Prostate gland (tissue), 2 donors: ENCODE data around the gene KLF7.

Experiments used
- POLR2A ChIP-seq: fragments of 450-650 bp; IDR thresholded peaks from one replicate; pipeline ENCODE4 v1.6.1; 2016; ENCODE audit warnings: antibody characterized with exemption, mild to moderate bottlenecking
- POLR2AphosphoS5 ChIP-seq: sonication (generic); formaldehyde crosslinking; IDR thresholded peaks from one replicate; pipeline ENCODE4 v1.6.1; 2017; ENCODE audit warnings: antibody characterized with exemption
- TF ChIP-seq, protein P1 (sequence below), 4 experiments: fragments of 200-600 bp in 2 of 4; fragments of 450-650 bp in 2 of 4; sonication (generic) in 2 of 4; IDR thresholded peaks; 1 replicate in 3 of 4; 2 replicates in 1 of 4; pipeline ENCODE4 v1.5.1; 2016 to 2019; ENCODE audit warnings: antibody characterized with exemption in 4 of 4, mild to moderate bottlenecking in 2 of 4, moderate library complexity in 2 of 4

DNA sequence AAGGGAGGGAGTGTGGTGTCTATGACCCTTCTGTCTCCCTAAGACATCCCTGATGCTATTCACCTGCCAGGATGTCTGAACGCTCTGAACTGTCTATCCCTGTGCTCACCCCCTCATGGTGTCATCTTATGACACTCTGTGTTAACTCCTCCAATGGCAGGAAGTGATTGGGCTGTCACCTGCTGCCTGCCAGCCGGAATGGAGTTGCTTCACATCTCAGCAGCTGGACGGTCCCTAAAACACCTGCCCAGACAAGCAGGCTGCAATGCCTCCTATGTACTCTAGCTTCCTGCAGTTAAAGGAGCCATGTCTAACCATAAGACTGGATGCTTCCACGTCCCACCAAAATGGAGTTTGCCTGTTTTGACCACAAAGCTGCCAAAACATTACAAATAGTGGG, 126.5 kb downstream of the KLF7 start:
- TF ChIP-seq, protein P1, sequence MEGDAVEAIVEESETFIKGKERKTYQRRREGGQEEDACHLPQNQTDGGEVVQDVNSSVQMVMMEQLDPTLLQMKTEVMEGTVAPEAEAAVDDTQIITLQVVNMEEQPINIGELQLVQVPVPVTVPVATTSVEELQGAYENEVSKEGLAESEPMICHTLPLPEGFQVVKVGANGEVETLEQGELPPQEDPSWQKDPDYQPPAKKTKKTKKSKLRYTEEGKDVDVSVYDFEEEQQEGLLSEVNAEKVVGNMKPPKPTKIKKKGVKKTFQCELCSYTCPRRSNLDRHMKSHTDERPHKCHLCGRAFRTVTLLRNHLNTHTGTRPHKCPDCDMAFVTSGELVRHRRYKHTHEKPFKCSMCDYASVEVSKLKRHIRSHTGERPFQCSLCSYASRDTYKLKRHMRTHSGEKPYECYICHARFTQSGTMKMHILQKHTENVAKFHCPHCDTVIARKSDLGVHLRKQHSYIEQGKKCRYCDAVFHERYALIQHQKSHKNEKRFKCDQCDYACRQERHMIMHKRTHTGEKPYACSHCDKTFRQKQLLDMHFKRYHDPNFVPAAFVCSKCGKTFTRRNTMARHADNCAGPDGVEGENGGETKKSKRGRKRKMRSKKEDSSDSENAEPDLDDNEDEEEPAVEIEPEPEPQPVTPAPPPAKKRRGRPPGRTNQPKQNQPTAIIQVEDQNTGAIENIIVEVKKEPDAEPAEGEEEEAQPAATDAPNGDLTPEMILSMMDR (IDR thresholded peaks at IDR 0.05), result no peak
- no peak for TF ChIP-seq POLR2A
- no peak for TF ChIP-seq POLR2AphosphoS5
